Adrenal gland (tissue), 12 donors: ENCODE data around the gene PLA2G2F. TPM values are rescaled to one million over a fixed set of nuclear protein-coding genes. Genes with fewer than 3 reads are reported as not detected.

Experiments
- DNase-seq, 7 donors: peaks; one replicate each; pipeline ENCODE4 v3.0.0-alpha.2; 2019 to 2020
- H3K27ac ChIP-seq, 5 donors: fragments of 200-600 bp; sonication (generic) in 4 of 5; 1 replicate in 3 of 5; 2 replicates in 2 of 5; pipeline versions ENCODE4 v1.5.1 to v1.8.0; 2016 to 2020; ENCODE audit warnings: mild to moderate bottlenecking in 1 of 5
- H3K27me3 ChIP-seq: fragments of 200-600 bp; 2 replicates; pipeline ENCODE4 v1.8.0; 2021
- H3K36me3 ChIP-seq, 2 donors: fragments of 200-600 bp; replicated peaks in 1 of 2; 1 replicate in 1 of 2; 2 replicates in 1 of 2; pipeline versions ENCODE4 v1.5.1 to v1.8.0; 2018 to 2022
- H3K4me1 ChIP-seq, 2 donors: fragments of 200-600 bp; replicated peaks in 1 of 2; 1 replicate in 1 of 2; 2 replicates in 1 of 2; pipeline versions ENCODE4 v1.5.1 to v1.8.0; 2018 to 2021
- H3K4me3 ChIP-seq, 4 donors: fragments of 200-600 bp; sonication (generic) in 3 of 4; one replicate each; pipeline ENCODE4 v1.5.1; 2016 to 2018
- H3K9me3 ChIP-seq, 3 donors: fragments of 200-600 bp; sonication (generic) in 1 of 3; replicated peaks in 1 of 3; 1 replicate in 2 of 3; 2 replicates in 1 of 3; pipeline versions ENCODE4 v1.5.1 to v1.8.0; 2016 to 2021
- CTCF ChIP-seq, 6 experiments: fragments of 450-650 bp in 4 of 6; fragments of 200-600 bp in 2 of 6; sonication (generic) in 1 of 6; IDR thresholded peaks; 1 replicate in 5 of 6; 2 replicates in 1 of 6; pipeline versions ENCODE4 v1.5.1 to v1.8.0; 2016 to 2021; ENCODE audit warnings: antibody characterized with exemption in 6 of 6, mild to moderate bottlenecking in 2 of 6, moderate library complexity in 1 of 6
- POLR2A ChIP-seq, 2 donors: fragments of 450-650 bp; IDR thresholded peaks; one replicate each; pipeline ENCODE4 v1.6.1; 2017; ENCODE audit warnings: antibody characterized with exemption in 2 of 2, mild to moderate bottlenecking in 2 of 2, moderate library complexity in 1 of 2
- WGBS, 4 donors: extraction: QIAGEN DNeasy Blood & Tissue Kit in 2 of 4; methylation state at CpG; one replicate each; pipeline versions ENCODE4 v1.1.5 to v1.1.7; 2013 to 2017; 5-methylcytosine and 5-hydroxymethylcytosine counted together
- intact Hi-C, 2 donors: fragments of 100-400 bp; cut with DNase I; formaldehyde crosslinking; loops; one replicate each; pipeline versions ENCODE4 v1.14.1 to v1.15.0; 2022 to 2023
- polyA plus RNA-seq, 3 donors: library from polyadenylated mRNA; stranded (reverse); fragments of 200-250 nt in 2 of 3; fragments of 350-450 nt in 1 of 3; fragmentation: Illumina TruSeq in 1 of 3; extraction: RNeasy Lipid Tissue Mini Kit (QIAGEN cat#74804) in 1 of 3; gene quantifications; one replicate each; pipeline ENCODE4 v1.2.3, GENCODE V29; 2013 to 2014
- total RNA-seq, 9 donors: library from RNA; depleted of rRNA in 4 of 9; stranded (reverse); fragments of >200 nt in 4 of 9; fragments of 120-200 nt in 1 of 9; fragmentation: NEBNext Ultra II Directional in 1 of 9; extraction: Animal tissue kit (Norgen Biotek cat#: 25700) in 1 of 9; gene quantifications; one replicate each; pipeline versions ENCODE4 v1.1.0 to v1.2.4, GENCODE V29; 2013 to 2023
- donor health status: healthy with polysubstance abuse.
- donor health status: Bipolar disorder and iron deficiency.
- donor health status: DM: yes; HTN: yes; CAD: no.
- donor health status: DM: no; HTN: no; CAD: no.
- donor health status: DM: no; HTN: no; CAD: no.
- donor health status: DM: yes; HTN: yes; CAD: no.

PLA2G2F gene
- total and polyA plus RNA-seq, 12 donors = 0.08 TPM; not detected in 11

GRCh38 chr1:20192364-20192763 is 53.2 kb downstream of the PLA2G2F start:
- DNase-seq = peak in 1 of 7 donors; percentile 30
- Histone ChIP-seq H3K4me3 (no peak overlapping the region), H3K4me1 (peaks cover 0 to 10% of the 10 kb centered on the region in 2 donors), H3K9me3 (no peaks in the 10 kb centered on the region), H3K27ac (no peak overlapping the region), H3K27me3 (no peaks in the 10 kb centered on the region), H3K36me3 (no peaks in the 10 kb centered on the region)
- TF ChIP-seq CTCF (IDR thresholded peaks at IDR 0.05) (no peak), POLR2A (IDR thresholded peaks at IDR 0.05) (no peak)
- 74 to 96% (median 77%) methylated on average over 4 to 5 of the region's 5 CpGs for WGBS, 4 donors
- intact Hi-C loops = loop anchor here in 1 of 2 donors (10.0 kb wide), 1 partner anchor 88 kb away; no protein-coding TSS in a partner anchor

GRCh38 chr1:20192871-20193411 is 53.8 kb downstream of the PLA2G2F start:
- no peaks in the 10 kb centered on the region for H3K9me3 ChIP-seq
- peaks cover 0 to 10% of the 10 kb centered on the region in 2 donors for H3K4me1 ChIP-seq
- H3K27me3 ChIP-seq = no peaks in the 10 kb centered on the region
- intact Hi-C loops = loop anchor here in 1 of 2 donors (10.0 kb wide), 1 partner anchor 88 kb away; no protein-coding TSS in a partner anchor
- DNase-seq = no peak
- 83 to 97% (median 93%) methylated on average over 1 of the region's 1 CpG for WGBS, 4 donors
- no peak overlapping the region for H3K27ac ChIP-seq
- no peaks in the 10 kb centered on the region for H3K36me3 ChIP-seq
- H3K4me3 ChIP-seq = no peak overlapping the region
- TF ChIP-seq CTCF (IDR thresholded peaks at IDR 0.05) (no peak), POLR2A (IDR thresholded peaks at IDR 0.05) (no peak)

- Histone ChIP-seq H3K36me3 (no peaks in the 10 kb centered on the region), H3K9me3 (no peaks in the 10 kb centered on the region), H3K27me3 (no peaks in the 10 kb centered on the region), H3K27ac (no peak overlapping the region), H3K4me1 (peaks cover 0 to 10% of the 10 kb centered on the region in 2 donors), H3K4me3 (no peak overlapping the region)
- intact Hi-C loops = loop anchor here in 1 of 2 donors (10.0 kb wide), 1 partner anchor 89 kb away; no protein-coding TSS in a partner anchor
- 82 to 91% (median 85%) methylated on average over 2 of the region's 2 CpGs for WGBS, 4 donors
- TF ChIP-seq CTCF (IDR thresholded peaks at IDR 0.05) = no peak
- no peak for TF ChIP-seq POLR2A (IDR thresholded peaks at IDR 0.05)
- no peak for DNase-seq
Measured at GRCh38 chr1:20194224-20194623, 55.1 kb downstream of the PLA2G2F start.

- intact Hi-C loops = loop anchor here in 1 of 2 donors (10.0 kb wide), 1 partner anchor 90 kb away; no protein-coding TSS in a partner anchor
- WGBS, 4 donors = 37 to 51% (median 44%) methylated on average over 15 of the region's 15 CpGs
- Histone ChIP-seq H3K9me3 (no peaks in the 10 kb centered on the region), H3K27ac (no peak overlapping the region), H3K36me3 (no peaks in the 10 kb centered on the region), H3K27me3 (no peaks in the 10 kb centered on the region), H3K4me1 (peaks cover 0 to 10% of the 10 kb centered on the region in 2 donors), H3K4me3 (peak overlapping the region in 1 of 4 donors; percentile 17)
- peak; percentile 61 to 86 (median 77) for DNase-seq
- TF ChIP-seq CTCF (IDR thresholded peaks at IDR 0.05) (peak; percentile 64 to 87 (median 80)), POLR2A (IDR thresholded peaks at IDR 0.05) (no peak)
Measured at GRCh38 chr1:20194757-20195461, 55.8 kb downstream of the PLA2G2F start.
